Right renal pelvis (tissue), 4 donors: ENCODE results near the gene CLIC4. TPM values are rescaled to one million over a fixed set of nuclear protein-coding genes. Genes with fewer than 3 reads are reported as not detected.
"Not testable (repeated sequence)": the region's sequence is repeated elsewhere in the genome, so short reads cannot be mapped to it uniquely, and the experiment has no call there.

Experiments used
- DNase-seq, 4 donors: peaks; one replicate each; pipeline ENCODE4 v3.0.0-alpha.2; 2013; ENCODE audit warnings: low read depth in 4 of 4, low spot score in 3 of 4, missing footprints in 1 of 4
- polyA plus RNA-seq, 4 donors: library from polyadenylated mRNA; unstranded; fragments of 120-200 nt; gene quantifications; one replicate each; pipeline ENCODE4 v1.2.1, GENCODE V29; 2013; ENCODE audit not compliant: insufficient read length in 4 of 4

The CLIC4 gene
- polyA plus RNA-seq, 4 donors = 183 to 230 (median 222) TPM

- DNase-seq = no peak
Observed at GRCh38 chr1:24871306-24871901, 126.2 kb downstream of the CLIC4 start.

- DNase-seq = no peak
Observed at GRCh38 chr1:24872061-24872850, 127.0 kb downstream of the CLIC4 start.

- no peak for DNase-seq
Observed at GRCh38 chr1:24873148-24873547, 127.9 kb downstream of the CLIC4 start.

GRCh38 chr1:24874056-24874455 is 128.8 kb downstream of the CLIC4 start:
- DNase-seq = no peak

- DNase-seq = no peak
Observed at GRCh38 chr1:24874611-24875234, 129.5 kb downstream of the CLIC4 start.

- no peak for DNase-seq
Observed at GRCh38 chr1:24875257-24875656, 130.0 kb downstream of the CLIC4 start.

- no peak for DNase-seq
Observed at GRCh38 chr1:24875991-24876506, 130.8 kb downstream of the CLIC4 start.

GRCh38 chr1:24878045-24878444 is 132.8 kb downstream of the CLIC4 start:
- no peak for DNase-seq

- no peak for DNase-seq
Observed at GRCh38 chr1:24878775-24879742, 133.8 kb downstream of the CLIC4 start.

GRCh38 chr1:24881034-24881433 is 135.8 kb downstream of the CLIC4 start:
- no peak for DNase-seq

- no peak for DNase-seq
Observed at GRCh38 chr1:24884751-24885150, 139.5 kb downstream of the CLIC4 start.

- DNase-seq = no peak
Observed at GRCh38 chr1:24886241-24886640, 141.0 kb downstream of the CLIC4 start.

GRCh38 chr1:24888061-24888970 is 143.1 kb downstream of the CLIC4 start:
- DNase-seq = no peak

- DNase-seq = no peak
Observed at GRCh38 chr1:24888971-24889676, 143.9 kb downstream of the CLIC4 start.

GRCh38 chr1:24890887-24891286 is 145.6 kb downstream of the CLIC4 start:
- no peak for DNase-seq

GRCh38 chr1:24891367-24891766 is 146.1 kb downstream of the CLIC4 start:
- not testable (repeated sequence) for DNase-seq

GRCh38 chr1:24892188-24893153 is 147.2 kb downstream of the CLIC4 start:
- DNase-seq = no peak

GRCh38 chr1:24893431-24893830 is 148.2 kb downstream of the CLIC4 start:
- DNase-seq = no peak
